Activated CD4-positive, CD25-positive, alpha-beta regulatory T cell treated with anti-CD3 and anti-CD28 coated beads, Interleukin-2, amount 50 U/mL, for 16 hours (primary cell): ENCODE results near the gene PLXNA2.

ENCODE experiments used
- DNase-seq: peaks from one replicate; pipeline ENCODE4 v3.0.0-alpha.2; 2020; ENCODE audit warnings: low read depth, low spot score

The PLXNA2 gene

GRCh38 chr1:208093754-208094719, 150.1 kb downstream of the PLXNA2 start:
- peak; percentile 18 for DNase-seq

GRCh38 chr1:208093046-208093445, 151.1 kb downstream of the PLXNA2 start:
- no peak for DNase-seq

- no peak for DNase-seq
Observed at GRCh38 chr1:208090388-208091301, 153.5 kb downstream of the PLXNA2 start.

GRCh38 chr1:208089761-208090370, 154.3 kb downstream of the PLXNA2 start:
- no peak for DNase-seq

GRCh38 chr1:208089149-208089548, 155.0 kb downstream of the PLXNA2 start:
- no peak for DNase-seq

GRCh38 chr1:208088319-208088718, 155.9 kb downstream of the PLXNA2 start:
- DNase-seq = no peak

GRCh38 chr1:208085655-208086515, 158.3 kb downstream of the PLXNA2 start:
- DNase-seq = no peak

GRCh38 chr1:208084764-208085163, 159.4 kb downstream of the PLXNA2 start:
- no peak for DNase-seq

- no peak for DNase-seq
Observed at GRCh38 chr1:208084220-208084619, 160.0 kb downstream of the PLXNA2 start.

- DNase-seq = no peak
Observed at GRCh38 chr1:208083715-208084085, 160.5 kb downstream of the PLXNA2 start.

- DNase-seq = no peak
Observed at GRCh38 chr1:208083016-208083714, 161.0 kb downstream of the PLXNA2 start.

GRCh38 chr1:208081972-208082371, 162.2 kb downstream of the PLXNA2 start:
- no peak for DNase-seq

- DNase-seq = no peak
Observed at GRCh38 chr1:208080396-208081286, 163.5 kb downstream of the PLXNA2 start.

- no peak for DNase-seq
Observed at GRCh38 chr1:208079161-208079560, 165.0 kb downstream of the PLXNA2 start.

GRCh38 chr1:208078752-208079151, 165.4 kb downstream of the PLXNA2 start:
- no peak for DNase-seq

- DNase-seq = no peak
Observed at GRCh38 chr1:208077232-208078075, 166.7 kb downstream of the PLXNA2 start.

- no peak for DNase-seq
Observed at GRCh38 chr1:208074353-208074752, 169.8 kb downstream of the PLXNA2 start.

GRCh38 chr1:208071435-208072031, 172.7 kb downstream of the PLXNA2 start:
- no peak for DNase-seq
